ES-I3 (cell line): Measurements from ENCODE around the gene SH3PXD2A.

ENCODE experiments used
- H3K36me3 ChIP-seq: 2 replicates; pipeline ENCODE4 v1.6.1; 2013; ENCODE audit warnings: mild to moderate bottlenecking, low read length, control low read depth, moderate library complexity; ENCODE audit not compliant: insufficient read depth
- H3K4me1 ChIP-seq: 2 replicates; pipeline ENCODE4 v1.6.1; 2013; ENCODE audit warnings: mild to moderate bottlenecking, control low read depth, low read length; ENCODE audit not compliant: insufficient read depth
- H3K9ac ChIP-seq: 2 replicates; pipeline ENCODE4 v1.6.1; 2013; ENCODE audit warnings: low read depth, mild to moderate bottlenecking, low read length, moderate library complexity
- H3K9me3 ChIP-seq: 2 replicates; pipeline ENCODE4 v1.6.1; 2013; ENCODE audit warnings: mild to moderate bottlenecking, low read length, moderate library complexity; ENCODE audit not compliant: control insufficient read depth, insufficient read depth

Gene SH3PXD2A

DNA sequence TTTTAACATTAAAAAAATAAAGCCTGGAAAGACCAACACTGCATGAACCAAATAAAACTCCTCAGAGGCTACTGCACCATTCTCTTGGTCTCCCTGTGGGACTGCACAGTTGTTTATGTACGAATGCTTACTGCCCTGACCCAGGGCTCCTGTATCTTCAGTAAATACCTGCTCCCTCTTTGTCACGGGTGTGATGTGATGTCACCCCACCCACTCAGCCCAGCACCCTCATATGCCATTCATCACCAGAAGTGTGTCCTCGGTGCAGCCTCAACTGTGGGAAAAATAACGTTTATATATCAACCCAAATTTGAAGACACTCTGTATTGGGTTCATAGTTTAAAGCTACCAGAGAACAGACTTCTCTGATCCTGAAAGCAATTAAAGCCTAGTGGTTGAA is 14.0 kb upstream of the SH3PXD2A start:
- H3K9ac ChIP-seq = no peak overlapping the region
- no peaks in the 10 kb centered on the region for H3K36me3 ChIP-seq
- H3K4me1 ChIP-seq = peaks cover 12% of the 10 kb centered on the region; the same call in 1 of the 2 replicates
- no peaks in the 10 kb centered on the region for H3K9me3 ChIP-seq

- no peak overlapping the region for H3K9ac ChIP-seq
- peaks cover 12% of the 10 kb centered on the region; the same call in 1 of the 2 replicates for H3K4me1 ChIP-seq
- no peaks in the 10 kb centered on the region for H3K36me3 ChIP-seq
- H3K9me3 ChIP-seq = no peaks in the 10 kb centered on the region
Measured at GRCh38 chr10:103868200-103868599, 12.8 kb upstream of the SH3PXD2A start.

GRCh38 chr10:103861505-103861904 is 6.1 kb upstream of the SH3PXD2A start:
- Histone ChIP-seq H3K9ac (no peak overlapping the region), H3K36me3 (no peaks in the 10 kb centered on the region), H3K9me3 (no peaks in the 10 kb centered on the region), H3K4me1 (no peaks in the 10 kb centered on the region)

DNA sequence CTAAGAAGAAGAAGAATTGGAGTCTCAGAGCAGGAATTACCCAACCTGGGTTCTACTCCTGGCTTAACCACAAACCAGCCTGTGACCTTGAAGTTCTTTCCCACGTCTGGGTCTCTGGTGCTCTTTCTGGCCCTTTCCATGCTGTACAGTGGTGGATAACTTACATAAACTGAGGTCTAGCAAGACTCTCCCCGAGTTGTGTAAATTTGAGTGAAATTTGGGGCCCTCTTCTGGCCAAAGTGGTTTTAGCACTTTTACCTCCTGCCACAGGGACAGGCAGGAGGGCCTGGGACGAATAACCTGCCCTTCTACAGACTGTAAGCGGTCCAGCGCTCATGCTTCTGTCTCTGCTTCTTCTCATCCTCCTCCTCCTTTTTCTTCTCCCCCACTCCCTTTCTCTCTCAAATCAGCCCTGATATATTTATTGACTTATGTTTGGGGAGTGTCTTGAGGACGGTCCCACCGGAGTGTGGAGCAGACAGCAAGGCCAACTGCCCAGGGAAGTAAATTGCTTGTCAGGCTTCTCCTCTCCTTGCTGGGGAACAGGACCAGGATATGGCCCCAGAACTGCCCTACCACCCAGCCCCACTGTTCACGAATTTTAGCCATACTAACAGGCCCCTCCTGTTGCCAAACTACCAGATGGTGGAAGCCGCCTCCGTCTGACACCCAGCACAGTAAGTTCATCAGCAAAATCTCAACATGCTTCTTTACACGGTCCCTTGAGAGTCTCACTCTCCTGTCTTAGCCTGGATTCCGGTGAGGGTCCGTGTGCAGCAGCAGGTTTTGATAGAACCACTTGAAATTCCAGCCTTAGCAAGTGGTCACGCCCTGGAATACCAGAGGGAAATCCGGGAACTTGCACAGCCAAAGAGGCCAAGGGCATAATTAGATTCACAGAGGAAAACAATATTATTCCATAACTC is 4.0 kb upstream of the SH3PXD2A start:
- H3K4me1 ChIP-seq = no peaks in the 10 kb centered on the region
- H3K9me3 ChIP-seq = no peaks in the 10 kb centered on the region
- H3K9ac ChIP-seq = no peak overlapping the region
- no peaks in the 10 kb centered on the region for H3K36me3 ChIP-seq

DNA sequence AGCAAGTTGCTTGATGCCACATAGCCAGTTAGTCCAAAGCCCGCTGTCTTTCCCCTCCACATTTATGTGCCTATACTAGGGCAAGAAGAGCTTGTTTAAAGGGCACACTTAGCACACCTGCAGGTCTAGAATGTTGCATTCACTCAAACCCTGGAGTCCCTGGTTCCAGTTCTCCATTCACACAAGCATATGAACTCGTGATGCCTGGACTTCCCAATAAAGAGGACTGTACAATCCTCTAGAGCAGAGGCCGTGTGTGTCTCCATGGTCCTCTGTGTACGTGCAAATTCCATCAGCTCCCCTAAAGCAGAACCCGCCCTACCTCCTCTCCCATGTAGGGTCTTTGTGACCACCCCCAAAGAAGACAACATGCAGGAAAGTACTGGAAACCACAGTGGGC is 3.0 kb upstream of the SH3PXD2A start:
- H3K36me3 ChIP-seq = no peaks in the 10 kb centered on the region
- H3K4me1 ChIP-seq = peaks cover 5% of the 10 kb centered on the region; the same call in 1 of the 2 replicates
- H3K9ac ChIP-seq = no peak overlapping the region
- H3K9me3 ChIP-seq = no peaks in the 10 kb centered on the region

DNA sequence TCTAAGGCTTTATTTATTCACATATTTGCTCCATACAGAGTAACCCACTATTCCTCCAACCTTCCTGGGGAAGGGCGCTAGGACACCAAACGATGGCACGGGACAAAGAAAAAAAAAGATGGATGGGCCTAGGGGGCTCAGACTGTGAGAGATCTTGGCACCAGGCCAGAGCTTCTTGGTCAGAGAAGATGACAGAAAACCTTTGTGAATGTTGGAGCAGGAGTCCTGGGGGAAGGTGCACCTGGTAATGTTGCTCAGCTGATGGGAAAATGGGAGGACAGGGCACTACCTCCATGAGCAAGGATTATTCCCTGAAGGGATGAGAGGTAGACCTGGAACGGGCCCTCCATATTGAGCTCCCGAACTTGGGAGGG is 1.4 kb upstream of the SH3PXD2A start:
- Histone ChIP-seq H3K4me1 (peaks cover 5% of the 10 kb centered on the region; the same call in 1 of the 2 replicates), H3K9me3 (no peaks in the 10 kb centered on the region), H3K9ac (no peak overlapping the region), H3K36me3 (no peaks in the 10 kb centered on the region)

DNA sequence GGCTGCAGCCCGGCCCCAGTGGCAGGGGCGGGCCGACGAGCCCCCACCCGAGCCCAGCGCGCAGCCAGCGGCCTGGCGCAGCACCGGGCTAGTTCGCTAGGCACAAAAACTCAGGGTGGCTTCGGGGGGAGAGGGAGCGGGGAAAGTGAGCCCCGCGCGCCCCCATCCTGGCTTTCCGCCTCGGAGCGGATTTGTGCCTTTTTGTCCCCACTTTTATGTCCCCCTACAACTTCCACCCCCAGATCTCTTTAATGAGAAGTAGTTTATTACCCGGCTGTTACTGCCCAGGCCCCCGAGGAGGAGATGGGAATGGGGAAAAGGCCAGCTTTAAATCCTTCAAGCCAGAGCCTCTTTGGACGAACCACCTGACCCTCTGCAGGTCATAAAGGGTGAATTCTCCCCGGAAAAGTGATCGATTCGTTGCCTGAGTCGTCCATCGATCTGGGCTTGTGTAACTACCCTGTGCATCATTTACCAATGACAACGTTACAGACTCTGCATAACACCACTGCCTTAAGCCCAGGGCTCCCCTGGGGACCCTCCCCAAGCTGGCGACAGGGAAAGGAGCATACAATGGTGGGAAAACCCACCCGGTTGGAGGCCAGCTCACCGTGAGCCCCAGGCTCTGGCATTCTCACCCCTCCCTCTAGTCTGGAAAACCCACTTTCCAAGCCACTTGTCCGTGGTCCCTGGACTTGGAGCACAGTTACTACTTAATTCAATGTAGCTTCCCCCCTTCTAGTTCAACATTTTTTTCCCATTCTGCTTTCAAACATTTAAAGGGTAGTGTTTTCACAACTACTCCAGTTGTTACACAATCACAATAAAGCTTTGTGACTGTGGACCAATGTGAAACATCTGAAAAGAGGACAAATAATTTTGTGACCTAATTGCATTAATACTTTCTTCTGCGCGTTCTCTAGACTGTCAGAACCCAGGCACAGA is 748 bp upstream of the SH3PXD2A start:
- H3K36me3 ChIP-seq = no peaks in the 10 kb centered on the region

DNA sequence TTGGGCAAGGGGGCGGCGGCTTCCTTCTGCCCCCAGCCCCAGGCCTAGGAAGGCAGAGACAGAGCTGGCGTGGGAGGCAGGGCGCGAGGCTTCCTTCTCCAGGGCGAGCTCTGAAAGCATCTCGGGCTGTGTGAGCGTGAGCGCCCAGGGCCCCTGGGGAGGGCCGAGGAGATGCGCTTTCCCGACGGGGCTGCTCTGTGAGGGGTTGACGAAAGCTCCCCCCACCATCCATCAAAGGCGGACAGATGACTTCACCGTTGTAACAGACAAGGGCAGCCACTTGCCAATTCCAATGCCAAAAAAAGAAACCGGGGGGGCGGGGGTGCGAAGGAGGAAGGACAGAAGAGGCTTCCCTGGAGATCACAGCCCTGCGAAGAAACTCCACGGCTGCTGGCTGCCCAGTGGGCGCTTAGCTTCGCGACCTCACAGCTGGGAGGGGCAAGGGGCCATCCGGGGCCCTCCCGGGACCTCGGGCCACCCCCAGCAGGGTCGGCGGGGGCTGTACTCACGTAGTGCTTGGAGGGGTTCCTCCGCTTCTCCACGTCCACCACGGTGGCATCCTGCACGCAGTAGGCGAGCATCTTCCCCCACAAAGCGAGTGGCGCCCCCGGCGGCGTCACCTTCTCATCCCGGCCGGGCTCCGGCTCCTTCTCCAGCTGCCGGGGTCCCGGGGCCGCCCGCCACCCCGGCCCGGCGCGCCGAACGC is 537 bp downstream of the SH3PXD2A start:
- Histone ChIP-seq H3K36me3 (no peaks in the 10 kb centered on the region), H3K4me1 (peaks cover 9% of the 10 kb centered on the region; the same call in 1 of the 2 replicates), H3K9ac (peak overlapping the region; percentile 79), H3K9me3 (no peaks in the 10 kb centered on the region)

More for the DNA sequence above, 748 bp upstream of the SH3PXD2A start:
- Histone ChIP-seq H3K9ac (peak overlapping the region; percentile 70; the same call in 1 of the 2 replicates), H3K4me1 (peaks cover 5% of the 10 kb centered on the region; the same call in 1 of the 2 replicates), H3K9me3 (no peaks in the 10 kb centered on the region)

- Histone ChIP-seq H3K9me3 (no peaks in the 10 kb centered on the region), H3K4me1 (peaks cover 15% of the 10 kb centered on the region), H3K9ac (peak overlapping the region; percentile 79; the same call in 1 of the 2 replicates), H3K36me3 (no peaks in the 10 kb centered on the region)
Measured at GRCh38 chr10:103854265-103854685, 1.1 kb downstream of the SH3PXD2A start.

DNA sequence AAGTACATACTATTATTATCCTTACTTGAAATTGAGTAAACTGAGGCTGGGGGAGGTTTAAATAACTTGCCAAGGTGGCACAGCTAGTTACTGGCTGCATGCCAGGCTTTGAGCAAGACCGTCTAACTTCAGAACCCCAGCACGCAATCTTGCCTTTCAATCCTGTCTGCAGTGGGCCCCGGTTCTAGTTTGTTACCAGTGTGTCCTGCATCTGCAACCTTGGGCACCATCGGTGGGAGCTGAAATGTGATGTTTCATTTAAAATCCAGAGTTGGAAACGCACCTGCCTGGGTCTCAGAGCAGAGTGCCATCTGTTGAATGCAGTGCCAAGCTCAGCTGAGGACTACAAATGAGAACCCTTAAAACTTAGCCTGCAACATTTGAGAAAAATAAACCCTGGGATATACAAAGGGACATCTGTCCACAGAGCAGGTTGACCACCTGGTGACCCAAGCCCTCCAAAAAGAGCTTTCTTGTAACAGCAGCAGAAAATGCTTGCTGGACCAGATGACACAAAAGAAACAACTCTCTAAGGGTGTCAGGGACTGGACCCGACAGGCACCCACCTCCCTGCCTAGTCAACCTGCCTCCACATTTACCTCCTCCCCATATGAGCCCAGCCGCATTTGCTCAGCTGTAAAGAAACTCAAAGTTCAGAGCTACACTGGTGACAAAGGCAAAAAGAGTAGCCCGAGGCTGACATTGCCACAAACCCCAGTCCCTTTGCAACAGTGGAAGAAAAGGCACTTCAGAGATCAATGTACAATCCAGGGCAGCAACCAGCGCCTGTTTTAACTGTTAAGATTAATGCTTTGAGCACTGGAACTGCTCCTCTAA is 1.7 kb downstream of the SH3PXD2A start:
- Histone ChIP-seq H3K9ac (peak overlapping the region; percentile 79; the same call in 1 of the 2 replicates), H3K4me1 (peaks cover 15% of the 10 kb centered on the region), H3K36me3 (no peaks in the 10 kb centered on the region), H3K9me3 (no peaks in the 10 kb centered on the region)

GRCh38 chr10:103852856-103853255 is 2.5 kb downstream of the SH3PXD2A start:
- Histone ChIP-seq H3K4me1 (peaks cover 18% of the 10 kb centered on the region), H3K9ac (no peak overlapping the region), H3K9me3 (no peaks in the 10 kb centered on the region), H3K36me3 (no peaks in the 10 kb centered on the region)

- Histone ChIP-seq H3K4me1 (peaks cover 18% of the 10 kb centered on the region), H3K36me3 (no peaks in the 10 kb centered on the region), H3K9ac (no peak overlapping the region)
Measured at GRCh38 chr10:103852189-103852711, 3.1 kb downstream of the SH3PXD2A start.

DNA sequence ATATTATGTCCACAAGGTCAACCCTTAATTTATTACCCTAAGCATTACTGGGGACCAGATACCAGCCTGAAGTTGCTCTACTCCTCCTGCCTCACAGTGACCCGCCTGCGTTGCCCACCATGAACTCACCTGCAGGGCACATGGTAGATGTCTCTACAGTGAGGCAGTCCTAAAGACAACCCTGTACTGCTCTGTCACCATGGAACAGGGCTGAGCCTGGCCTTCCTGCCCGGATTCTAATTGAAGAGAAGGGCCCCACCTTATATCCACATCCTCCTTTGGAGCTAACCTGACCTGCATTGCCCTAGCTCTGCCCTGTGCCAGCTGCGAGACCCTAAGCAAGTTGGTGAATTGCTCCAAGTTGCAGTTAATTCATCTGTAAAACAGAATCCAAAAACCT is 4.1 kb downstream of the SH3PXD2A start:
- Histone ChIP-seq H3K9ac (no peak overlapping the region), H3K9me3 (no peaks in the 10 kb centered on the region), H3K36me3 (no peaks in the 10 kb centered on the region), H3K4me1 (peaks cover 21% of the 10 kb centered on the region)

More at GRCh38 chr10:103852189-103852711, 3.1 kb downstream of the SH3PXD2A start:
- H3K9me3 ChIP-seq = no peaks in the 10 kb centered on the region
